HCEC 1CT (cell line): Measurements from ENCODE around the gene CACNA2D3.
A peak's percentile ranks its signal among the peaks of the same experiment; 100 is the strongest.
"Not testable (repeated sequence)": the region's sequence is repeated elsewhere in the genome, so short reads cannot be mapped to it uniquely, and the experiment has no call there.

ENCODE experiments used
- DNase-seq: peaks from one replicate; pipeline ENCODE4 v3.0.0-alpha.2; 2017

Gene CACNA2D3

GRCh38 chr3:54390582-54390981, 268.2 kb downstream of the CACNA2D3 start:
- DNase-seq: no peak

- no peak for DNase-seq
Measured at GRCh38 chr3:54393150-54393549, 270.8 kb downstream of the CACNA2D3 start.

- DNase-seq: no peak
Measured at GRCh38 chr3:54408328-54408727, 286.0 kb downstream of the CACNA2D3 start.

- DNase-seq: no peak
Measured at GRCh38 chr3:54421943-54422342, 299.6 kb downstream of the CACNA2D3 start.

GRCh38 chr3:54424292-54424691, 301.9 kb downstream of the CACNA2D3 start:
- DNase-seq: no peak

GRCh38 chr3:54426381-54426780, 304.0 kb downstream of the CACNA2D3 start:
- DNase-seq: no peak

- no peak for DNase-seq
Measured at GRCh38 chr3:54427501-54427900, 305.1 kb downstream of the CACNA2D3 start.

- peak; percentile 33 for DNase-seq
Measured at GRCh38 chr3:54427941-54428871, 305.9 kb downstream of the CACNA2D3 start.

- no peak for DNase-seq
Measured at GRCh38 chr3:54432975-54433374, 310.6 kb downstream of the CACNA2D3 start.

GRCh38 chr3:54433846-54434245, 311.5 kb downstream of the CACNA2D3 start:
- DNase-seq: no peak

GRCh38 chr3:54434756-54435155, 312.4 kb downstream of the CACNA2D3 start:
- DNase-seq: no peak

GRCh38 chr3:54437271-54437670, 314.9 kb downstream of the CACNA2D3 start:
- DNase-seq: no peak

- no peak for DNase-seq
Measured at GRCh38 chr3:54443561-54444161, 321.3 kb downstream of the CACNA2D3 start.

GRCh38 chr3:54445630-54446029, 323.3 kb downstream of the CACNA2D3 start:
- no peak for DNase-seq

- DNase-seq: no peak
Measured at GRCh38 chr3:54447427-54447826, 325.1 kb downstream of the CACNA2D3 start.

GRCh38 chr3:54454806-54455205, 332.5 kb downstream of the CACNA2D3 start:
- DNase-seq: no peak

GRCh38 chr3:54458357-54458756, 336.0 kb downstream of the CACNA2D3 start:
- DNase-seq: no peak

GRCh38 chr3:54464554-54464953, 342.2 kb downstream of the CACNA2D3 start:
- not testable (repeated sequence) for DNase-seq

- DNase-seq: no peak
Measured at GRCh38 chr3:54476891-54477290, 354.5 kb downstream of the CACNA2D3 start.

GRCh38 chr3:54481606-54482365, 359.4 kb downstream of the CACNA2D3 start:
- DNase-seq: no peak

GRCh38 chr3:54484334-54484733, 362.0 kb downstream of the CACNA2D3 start:
- no peak for DNase-seq

GRCh38 chr3:54486317-54486716, 364.0 kb downstream of the CACNA2D3 start:
- DNase-seq: no peak

GRCh38 chr3:54488297-54488696, 365.9 kb downstream of the CACNA2D3 start:
- DNase-seq: no peak

- DNase-seq: no peak
Measured at GRCh38 chr3:54494209-54494608, 371.9 kb downstream of the CACNA2D3 start.
